ENCODE measurements around the gene RASL10B. TPM values are rescaled to one million over a fixed set of nuclear protein-coding genes. Genes with fewer than 3 reads are reported as not detected.
A peak's percentile ranks its signal among the peaks of the same experiment; 100 is the strongest.
"Not testable (repeated sequence)": the region's sequence is repeated elsewhere in the genome, so short reads cannot be mapped to it uniquely, and the experiment has no call there.

The RASL10B gene
- 1.1 and 1.6 TPM in 2 replicates for total RNA-seq (2014; rRNA removed; shearing (Covaris generic))

GRCh38 chr17:35731239-35731916, at the start of gene RASL10B:
TSS of gene RASL10B (plus strand) at chr17:35731639. CDS start at chr17:35735185, 3,546 bp downstream.
- DNase-seq (ENCODE audit: low read depth) = peak; percentile 24

- DNase-seq (ENCODE audit: low read depth) = no peak
Observed at GRCh38 chr17:35683591-35683990, 47.8 kb upstream of the RASL10B start.

GRCh38 chr17:35684055-35684802, 47.2 kb upstream of the RASL10B start:
- DNase-seq (ENCODE audit: low read depth) = no peak

- no peak for DNase-seq (ENCODE audit: low read depth)
Observed at GRCh38 chr17:35692512-35693210, 38.8 kb upstream of the RASL10B start.

- DNase-seq (ENCODE audit: low read depth) = no peak
Observed at GRCh38 chr17:35693662-35694061, 37.8 kb upstream of the RASL10B start.

- no peak for DNase-seq (ENCODE audit: low read depth)
Observed at GRCh38 chr17:35694906-35695305, 36.5 kb upstream of the RASL10B start.

GRCh38 chr17:35695613-35696012, 35.8 kb upstream of the RASL10B start:
- no peak for DNase-seq (ENCODE audit: low read depth)

- DNase-seq (ENCODE audit: low read depth) = no peak
Observed at GRCh38 chr17:35698800-35699199, 32.6 kb upstream of the RASL10B start.

GRCh38 chr17:35700150-35700549, 31.3 kb upstream of the RASL10B start:
- DNase-seq (ENCODE audit: low read depth) = no peak

GRCh38 chr17:35701491-35701890, 29.9 kb upstream of the RASL10B start:
- no peak for DNase-seq (ENCODE audit: low read depth)

- DNase-seq (ENCODE audit: low read depth) = not testable (repeated sequence)
Observed at GRCh38 chr17:35703308-35703707, 28.1 kb upstream of the RASL10B start.

GRCh38 chr17:35705230-35705629, 26.2 kb upstream of the RASL10B start:
- no peak for DNase-seq (ENCODE audit: low read depth)

GRCh38 chr17:35705705-35706104, 25.7 kb upstream of the RASL10B start:
- DNase-seq (ENCODE audit: low read depth) = no peak

GRCh38 chr17:35708149-35708548, 23.3 kb upstream of the RASL10B start:
- DNase-seq (ENCODE audit: low read depth) = no peak

GRCh38 chr17:35708951-35709350, 22.5 kb upstream of the RASL10B start:
- DNase-seq (ENCODE audit: low read depth) = no peak

- DNase-seq (ENCODE audit: low read depth) = no peak
Observed at GRCh38 chr17:35709874-35710273, 21.6 kb upstream of the RASL10B start.

GRCh38 chr17:35710950-35711349, 20.5 kb upstream of the RASL10B start:
- no peak for DNase-seq (ENCODE audit: low read depth)

- peak; percentile 86 for DNase-seq (ENCODE audit: low read depth)
Observed at GRCh38 chr17:35713069-35713728, 18.2 kb upstream of the RASL10B start.

- DNase-seq (ENCODE audit: low read depth) = no peak
Observed at GRCh38 chr17:35714988-35715387, 16.5 kb upstream of the RASL10B start.

- no peak for DNase-seq (ENCODE audit: low read depth)
Observed at GRCh38 chr17:35715416-35715815, 16.0 kb upstream of the RASL10B start.

- no peak for DNase-seq (ENCODE audit: low read depth)
Observed at GRCh38 chr17:35716173-35716572, 15.3 kb upstream of the RASL10B start.

GRCh38 chr17:35716897-35717465, 14.5 kb upstream of the RASL10B start:
- no peak for DNase-seq (ENCODE audit: low read depth)

Measured in RPMI7951 (cell line).